Keratinocyte (primary cell): ENCODE measurements around the gene TENM4. TPM values are rescaled to one million over a fixed set of nuclear protein-coding genes. Genes with fewer than 3 reads are reported as not detected.

Experiments
- DNase-seq: peaks from one replicate; pipeline ENCODE4 v3.0.0-alpha.2; 2011; ENCODE audit warnings: low read depth, missing footprints, low spot score
- FAIRE-seq: peaks from 2 replicates; lab custom pipeline; 2011; peaks lifted over from hg19 to GRCh38; lab: Jason Lieb, UNC
- H2AFZ ChIP-seq: 2 replicates; pipeline ENCODE4 v1.6.0; 2012; ENCODE audit warnings: low read length, control low read depth, inconsistent platforms; ENCODE audit not compliant: control insufficient read depth
- H3K27ac ChIP-seq: 2 replicates; pipeline ENCODE4 v1.5.1; 2011; ENCODE audit warnings: low read length; ENCODE audit not compliant: control insufficient read depth, insufficient read depth
- H3K27me3 ChIP-seq: 3 replicates; pipeline ENCODE4 v1.6.0; 2011; ENCODE audit warnings: low read length; ENCODE audit not compliant: control insufficient read depth, insufficient read depth; ENCODE audit errors: extremely low read depth
- H3K36me3 ChIP-seq, 2 experiments: 2 replicates in 1 of 2; 3 replicates in 1 of 2; pipeline ENCODE4 v1.5.1; 2011; ENCODE audit warnings: low read length in 2 of 2, mild to moderate bottlenecking in 1 of 2; ENCODE audit not compliant: control insufficient read depth in 2 of 2, insufficient read depth in 2 of 2; ENCODE audit errors: extremely low read depth in 1 of 2
- H3K4me1 ChIP-seq: 3 replicates; pipeline ENCODE4 v1.5.1; 2011; ENCODE audit warnings: low read length; ENCODE audit not compliant: control insufficient read depth, insufficient read depth; ENCODE audit errors: extremely low read depth
- H3K4me2 ChIP-seq: 3 replicates; pipeline ENCODE4 v1.6.0; 2011; ENCODE audit warnings: low read depth, low read length; ENCODE audit not compliant: control insufficient read depth, insufficient read depth; ENCODE audit errors: extremely low read depth
- H3K4me3 ChIP-seq, 3 experiments: fragments of 200-600 bp in 1 of 3; sonication (generic) in 1 of 3; 2 replicates in 2 of 3; 3 replicates in 1 of 3; pipeline ENCODE4 v1.5.1; 2011 to 2016; ENCODE audit warnings: low read length in 3 of 3, mild to moderate bottlenecking in 3 of 3, control low read depth in 2 of 3, inconsistent platforms in 1 of 3, low read depth in 1 of 3, mixed read lengths in 1 of 3, mixed run types in 1 of 3, moderate library complexity in 1 of 3; ENCODE audit not compliant: control insufficient read depth in 2 of 3, insufficient read depth in 2 of 3; ENCODE audit errors: extremely low read depth in 1 of 3
- H3K79me2 ChIP-seq: 2 replicates; pipeline ENCODE4 v1.6.0; 2012; ENCODE audit warnings: low read length; ENCODE audit not compliant: control insufficient read depth, insufficient read depth
- H3K9ac ChIP-seq: 3 replicates; pipeline ENCODE4 v1.6.0; 2011; ENCODE audit warnings: low read length; ENCODE audit not compliant: control insufficient read depth, insufficient read depth; ENCODE audit errors: extremely low read depth
- H3K9me1 ChIP-seq: 3 replicates; pipeline ENCODE4 v1.6.0; 2011; ENCODE audit warnings: low read length; ENCODE audit not compliant: control insufficient read depth, insufficient read depth; ENCODE audit errors: extremely low read depth
- H3K9me3 ChIP-seq: 2 replicates; pipeline ENCODE4 v1.5.1; 2012; ENCODE audit warnings: low read depth, low read length; ENCODE audit not compliant: control insufficient read depth
- H4K20me1 ChIP-seq: 3 replicates; pipeline ENCODE4 v1.6.0; 2011; ENCODE audit warnings: low read length; ENCODE audit not compliant: control insufficient read depth, insufficient read depth; ENCODE audit errors: extremely low read depth
- CTCF ChIP-seq, 3 experiments: IDR thresholded peaks in 1 of 3; conservative IDR thresholded peaks in 1 of 3; optimal IDR thresholded peaks in 1 of 3; 2 replicates in 2 of 3; 3 replicates in 1 of 3; pipeline versions ENCODE3 to v1.5.1; 2011; ENCODE audit warnings: low read length in 3 of 3, mild to moderate bottlenecking in 3 of 3, moderate library complexity in 2 of 3, control low read depth in 1 of 3, inconsistent platforms in 1 of 3; ENCODE audit not compliant: insufficient read depth in 2 of 3; ENCODE audit errors: extremely low read depth in 1 of 3
- EZH2 ChIP-seq: IDR thresholded peaks from one replicate; pipeline ENCODE4 v1.6.1; 2012; ENCODE audit warnings: inconsistent platforms, mild to moderate bottlenecking, low read length, moderate library complexity
- dilution Hi-C: fragments of 300-500 bp; cut with MboI; formaldehyde crosslinking; loops from one replicate; pipeline ENCODE4 v1.7.0; 2020; ENCODE audit warnings: low sequenced_read_pairs; ENCODE audit not compliant: extremely low pct_ligation_motif_present
- polyA plus RNA-seq, 5 experiments: library from polyadenylated mRNA; depleted of rRNA in 3 of 5; stranded (reverse) in 3 of 5; stranded (forward) in 1 of 5; unstranded in 1 of 5; fragments of >200 nt; gene quantifications; 1 replicate in 1 of 5; 2 replicates in 3 of 5; 3 replicates in 1 of 5; pipeline versions ENCODE4 v1.2.1 to v1.2.3, GENCODE V29; 2011 to 2012; ENCODE audit warnings: missing spikeins in 2 of 5, low read depth in 1 of 5, low replicate concordance in 1 of 5

The TENM4 gene
- polyA plus RNA-seq, 1 donor (not counting 4 experiments of a cell fraction or from before 2014, with no cell fraction given): 3.5 TPM

DNA sequence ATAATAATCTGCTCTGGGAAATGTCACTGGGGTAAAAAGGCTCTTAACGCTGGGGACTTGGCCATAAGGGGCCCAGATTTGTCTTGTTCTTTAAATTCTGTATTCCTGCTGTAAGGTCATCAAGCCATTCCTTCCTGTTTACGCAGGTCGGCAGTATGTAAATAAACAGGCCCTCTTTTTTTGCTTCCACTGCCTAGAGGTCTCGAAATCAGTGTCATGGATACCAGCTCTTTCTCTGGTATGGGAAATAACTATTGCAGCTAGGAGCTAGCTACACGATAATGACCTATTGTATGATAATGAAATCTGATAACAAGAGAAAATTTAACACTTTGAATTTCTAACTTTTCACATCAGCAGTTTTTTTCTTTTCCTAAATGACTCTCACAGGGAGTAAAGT lies 657.0 kb downstream of the TENM4 start:
- dilution Hi-C loops: no loop called here
- no peak for TF ChIP-seq EZH2
- TF ChIP-seq CTCF (optimal IDR thresholded peaks at IDR 0.05 in 1 of 3, IDR thresholded peaks at IDR 0.05 in 1 of 3, conservative IDR thresholded peaks at IDR 0.05 in 1 of 3; ENCODE audit: extremely low read depth in 1 of 3, insufficient read depth in 2 of 3, low read length in 3 of 3): no peak
- no peaks in the 10 kb centered on the region for H4K20me1 ChIP-seq
- H3K4me3 ChIP-seq: no peak overlapping the region
- no peak overlapping the region for H3K9ac ChIP-seq
- DNase-seq: no peak
- H2AFZ ChIP-seq: no peak overlapping the region
- FAIRE-seq: no peak
- no peaks in the 10 kb centered on the region for H3K27me3 ChIP-seq
- H3K9me3 ChIP-seq: no peaks in the 10 kb centered on the region
- H3K9me1 ChIP-seq: no peaks in the 10 kb centered on the region
- H3K4me1 ChIP-seq: peaks cover 7% of the 10 kb centered on the region
- H3K79me2 ChIP-seq: no peaks in the 10 kb centered on the region
- H3K4me2 ChIP-seq: no peak overlapping the region
- H3K27ac ChIP-seq: no peak overlapping the region
- H3K36me3 ChIP-seq: no peaks in the 10 kb centered on the region

DNA sequence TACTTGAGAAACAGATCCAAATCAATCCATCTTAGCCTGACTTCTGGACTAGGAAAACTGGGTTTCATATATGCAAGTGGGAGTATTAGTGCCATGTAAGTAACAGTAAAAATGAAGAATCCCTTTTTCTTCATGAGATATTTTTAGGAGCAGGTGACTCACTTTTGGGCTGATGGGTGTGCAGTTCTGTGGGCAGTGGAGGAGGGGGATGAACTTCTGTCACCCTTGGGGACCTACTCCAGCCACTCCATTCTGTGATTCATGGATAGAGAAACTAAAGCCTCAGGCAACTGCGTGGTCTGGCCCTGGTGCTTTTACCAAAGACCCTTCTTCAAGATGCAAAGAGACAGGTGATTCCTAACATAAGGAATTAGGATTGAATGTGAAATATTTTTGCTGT lies 657.5 kb downstream of the TENM4 start:
- Histone ChIP-seq H3K9me3 (no peaks in the 10 kb centered on the region), H3K79me2 (no peaks in the 10 kb centered on the region), H3K36me3 (no peaks in the 10 kb centered on the region), H3K4me1 (peaks cover 7% of the 10 kb centered on the region), H3K4me2 (no peak overlapping the region), H3K27ac (no peak overlapping the region), H3K9ac (no peak overlapping the region), H4K20me1 (no peaks in the 10 kb centered on the region), H3K27me3 (no peaks in the 10 kb centered on the region), H3K9me1 (no peaks in the 10 kb centered on the region), H3K4me3 (no peak overlapping the region), H2AFZ (no peak overlapping the region)
- dilution Hi-C loops: no loop called here
- FAIRE-seq: no peak
- DNase-seq: no peak
- TF ChIP-seq EZH2 (no peak), CTCF (optimal IDR thresholded peaks at IDR 0.05 in 1 of 3, IDR thresholded peaks at IDR 0.05 in 1 of 3, conservative IDR thresholded peaks at IDR 0.05 in 1 of 3; ENCODE audit: extremely low read depth in 1 of 3, insufficient read depth in 2 of 3, low read length in 3 of 3) (no peak)
